NCI-H345 treated with DMSO at 0.1 percent for 48 hours (cell line): Measurements from ENCODE around the gene EXO1.

Source experiments
- DNase-seq: peaks from one replicate; lab custom pipeline; 2025; ENCODE audit not compliant: unreplicated experiment; lab: John Stamatoyannopoulos, UW

Gene EXO1

DNA sequence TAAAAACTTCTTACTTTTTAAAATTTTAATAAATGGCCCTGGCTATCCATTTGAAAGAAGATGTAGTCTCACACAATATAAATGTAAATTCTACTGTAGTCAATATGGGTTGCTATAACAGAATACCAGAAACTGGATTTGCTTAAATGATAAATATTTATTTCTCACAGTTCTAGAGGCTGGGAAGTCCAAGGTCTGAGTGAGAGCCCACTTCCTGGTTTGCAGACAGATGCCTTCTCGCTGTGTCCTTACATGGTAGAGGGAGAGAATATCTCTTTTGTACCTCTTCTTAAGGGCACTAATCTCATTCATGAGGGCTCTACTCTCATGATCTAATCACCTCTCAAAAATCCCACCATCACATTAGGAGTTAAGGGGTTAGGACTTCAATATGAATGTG, 35.2 kb downstream of the EXO1 start:
- DNase-seq = no peak

DNA sequence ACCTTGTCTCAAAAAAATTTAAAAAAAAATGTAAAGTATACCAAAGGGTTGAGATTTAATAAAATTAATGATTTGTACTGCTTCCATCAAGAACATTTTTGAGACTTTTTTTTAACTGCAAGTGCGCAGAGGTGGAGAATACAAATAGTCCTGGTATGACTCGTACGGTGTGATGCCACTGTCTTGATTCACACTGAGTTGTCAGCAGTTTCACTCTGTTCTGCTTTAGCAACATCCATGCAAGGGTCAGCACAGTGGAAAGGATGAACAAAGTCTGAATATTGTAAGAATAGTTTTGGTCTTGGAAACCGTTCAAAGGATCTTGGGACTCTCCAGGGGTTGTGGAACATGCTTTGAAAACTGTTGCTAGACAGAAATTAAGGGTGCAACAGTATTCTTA, 40.2 kb downstream of the EXO1 start:
- no peak for DNase-seq

DNA sequence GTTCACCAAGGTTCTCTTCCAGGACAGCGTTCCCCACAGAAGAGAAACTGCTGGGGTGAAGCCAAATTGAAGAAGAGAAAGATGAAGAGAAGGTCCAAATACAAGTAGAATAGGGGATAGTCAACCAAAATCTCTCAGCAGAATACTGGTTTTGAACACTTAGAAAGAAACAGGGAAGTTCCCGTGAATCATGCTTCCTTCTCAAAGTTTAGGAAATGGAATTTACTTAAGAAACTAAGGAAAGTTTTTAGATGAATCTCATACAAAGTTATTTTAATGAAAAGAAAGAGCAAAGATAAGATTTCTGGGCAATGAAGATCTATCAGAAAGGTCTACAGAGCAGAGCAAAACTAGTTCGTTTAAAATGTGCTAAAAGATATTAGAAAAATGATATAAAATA, 43.3 kb downstream of the EXO1 start:
- DNase-seq = no peak

DNA sequence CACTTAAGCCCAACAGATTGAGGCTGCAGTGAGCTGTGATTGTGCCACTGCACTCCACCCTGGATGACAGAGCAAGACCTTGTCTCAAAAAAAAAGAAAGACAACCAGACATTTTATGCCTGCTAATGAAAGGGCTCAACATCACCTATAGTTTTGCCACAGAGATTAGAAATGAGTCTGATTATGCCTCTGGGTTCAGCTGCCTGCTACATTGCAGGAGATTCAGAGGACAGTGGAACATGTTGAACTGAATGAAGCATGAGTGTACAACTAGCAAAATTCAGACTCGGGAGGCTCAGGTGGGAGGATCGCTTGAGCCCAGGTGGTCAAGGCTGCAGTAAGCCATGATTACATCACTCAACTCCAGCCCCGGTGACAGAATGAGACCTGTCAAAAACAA, 46.0 kb downstream of the EXO1 start:
- DNase-seq = no peak

DNA sequence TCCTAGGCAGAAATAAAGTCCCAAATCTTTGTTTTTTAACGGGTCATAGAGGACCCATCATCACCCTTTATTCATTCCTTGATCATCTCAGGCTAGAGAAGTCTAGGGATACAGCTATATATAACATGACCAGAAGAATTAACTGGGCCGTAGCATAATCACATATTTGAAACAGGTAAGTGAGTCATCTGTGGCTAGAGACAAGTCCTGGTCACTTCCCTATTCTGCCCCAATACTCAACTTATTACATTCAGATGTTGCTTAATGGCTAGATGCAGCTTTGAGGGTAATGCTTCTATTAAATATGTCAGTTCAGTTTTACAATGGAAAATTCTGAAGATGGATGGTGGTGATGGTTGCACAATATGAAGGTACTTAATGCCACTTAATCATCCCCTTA, 47.0 kb downstream of the EXO1 start:
- no peak for DNase-seq

DNA sequence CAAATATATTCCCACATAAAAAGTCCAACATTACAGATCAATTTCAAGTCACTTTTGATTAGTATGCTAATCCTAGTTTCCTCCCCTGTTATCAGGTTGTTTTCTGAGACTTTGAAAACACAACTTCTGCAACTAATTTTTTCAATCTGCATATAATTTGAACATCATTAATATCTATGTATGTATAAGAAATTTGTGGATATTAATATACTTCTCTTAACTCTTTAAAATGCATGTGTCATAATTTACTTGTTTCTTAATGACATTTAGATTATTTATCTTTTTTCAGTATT, 48.6 kb downstream of the EXO1 start:
- no peak for DNase-seq

DNA sequence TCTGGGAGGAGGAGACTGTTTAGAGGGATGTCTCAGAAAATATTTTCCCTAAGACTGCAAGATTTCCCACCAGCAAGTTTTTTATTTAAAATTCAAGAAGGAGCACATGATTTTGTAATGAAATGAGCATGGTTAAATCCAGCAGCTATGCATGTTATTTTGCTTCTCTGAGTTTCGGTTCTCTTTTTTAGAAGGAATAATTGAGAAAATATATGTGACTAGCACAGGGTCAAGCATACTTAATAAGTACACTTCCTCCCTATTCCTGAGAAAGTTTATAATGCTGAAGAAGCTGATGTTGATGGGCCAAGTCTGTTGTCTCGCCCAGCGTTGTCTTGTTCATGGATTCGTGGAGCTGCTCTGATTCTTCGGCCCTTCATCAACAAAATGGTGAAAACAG, 51.2 kb downstream of the EXO1 start:
- no peak for DNase-seq

DNA sequence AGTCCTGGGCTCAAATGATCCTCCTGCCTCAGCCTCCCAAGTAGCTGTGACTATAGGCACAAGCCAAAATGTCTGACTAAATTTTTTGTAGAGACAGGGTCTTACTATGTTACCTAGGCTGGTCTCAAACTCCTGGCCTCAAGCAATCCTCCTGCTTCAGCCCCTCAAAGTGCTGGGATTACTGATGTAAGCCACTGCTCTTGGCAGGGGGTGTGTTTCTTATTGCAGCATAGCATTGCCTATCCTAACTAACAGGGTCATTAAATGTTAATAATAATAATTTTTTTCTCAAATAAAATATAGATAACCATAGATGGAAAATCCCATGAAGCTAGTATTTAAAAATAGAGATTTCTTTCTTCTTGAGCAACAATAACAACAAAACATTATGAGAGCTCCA, 52.4 kb downstream of the EXO1 start:
- no peak for DNase-seq

DNA sequence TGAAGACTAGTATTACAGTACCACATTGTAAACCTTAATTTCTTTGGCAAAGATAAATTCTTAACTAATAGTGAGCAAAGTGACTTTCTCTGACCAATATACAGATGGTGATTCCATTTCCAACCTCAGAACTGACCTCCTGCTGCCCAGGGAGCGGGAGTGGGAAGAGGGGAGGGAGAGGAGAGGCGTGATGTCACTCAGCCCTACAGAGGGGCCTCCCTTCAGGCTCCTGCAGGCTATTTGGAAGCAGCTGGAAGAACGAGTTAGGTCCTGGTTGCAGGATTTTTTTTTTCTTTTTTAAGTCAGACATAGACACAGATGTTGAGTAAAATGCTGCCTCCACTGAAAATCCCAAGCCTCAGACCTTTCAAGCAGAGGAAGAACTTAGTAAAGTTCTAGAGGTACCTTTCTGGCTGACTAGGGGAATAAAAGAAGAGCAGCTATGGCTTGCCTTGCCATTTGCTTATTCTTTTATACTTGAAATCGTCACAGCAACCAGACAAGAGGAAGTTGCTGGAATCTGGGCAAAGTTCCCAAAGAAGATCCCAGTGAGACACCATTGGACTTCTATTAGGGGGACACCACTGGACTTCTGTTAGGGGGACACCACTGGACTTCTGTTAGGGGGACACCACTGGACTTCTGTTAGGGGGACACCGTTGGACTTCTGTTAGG, 54.5 kb downstream of the EXO1 start:
- DNase-seq = no peak

DNA sequence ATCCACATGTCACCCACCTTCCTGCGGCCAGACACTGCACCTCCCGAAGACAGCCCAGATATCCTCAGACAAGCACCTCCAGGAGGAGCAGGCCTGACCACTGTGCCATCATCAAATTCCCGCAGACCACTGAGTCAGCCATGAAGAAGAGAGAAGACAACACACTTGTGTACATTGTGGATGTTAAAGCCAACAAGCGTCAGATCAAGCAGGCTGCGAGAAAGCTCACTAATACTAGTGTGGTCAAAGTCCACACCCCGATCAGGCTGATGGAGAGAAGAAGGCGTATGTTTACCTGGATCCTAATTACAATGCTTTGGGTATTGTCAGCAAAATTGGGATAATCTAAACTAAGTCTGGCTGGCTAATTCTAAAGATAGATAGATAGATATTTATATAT, 68.2 kb downstream of the EXO1 start:
- DNase-seq = no peak

DNA sequence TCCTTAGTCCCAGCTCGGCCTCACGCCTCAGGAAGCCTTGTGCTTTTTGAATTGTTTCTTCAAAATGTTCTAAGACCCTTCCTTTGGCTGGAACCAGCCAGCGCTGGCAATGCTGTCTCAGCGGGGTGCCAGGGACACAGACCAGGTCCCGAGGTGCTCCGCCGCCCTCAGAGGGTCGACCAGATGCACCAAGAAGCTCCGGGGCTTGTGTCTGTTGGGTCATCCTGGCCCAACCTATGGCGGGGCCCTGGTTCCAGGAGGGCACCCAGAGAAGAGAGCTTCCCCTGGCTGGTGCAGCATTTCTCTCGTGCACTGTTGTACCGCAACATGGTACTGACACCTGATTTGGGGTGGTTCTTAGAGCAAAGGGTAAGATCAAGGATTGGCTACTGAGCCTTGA, 69.5 kb downstream of the EXO1 start:
- no peak for DNase-seq

DNA sequence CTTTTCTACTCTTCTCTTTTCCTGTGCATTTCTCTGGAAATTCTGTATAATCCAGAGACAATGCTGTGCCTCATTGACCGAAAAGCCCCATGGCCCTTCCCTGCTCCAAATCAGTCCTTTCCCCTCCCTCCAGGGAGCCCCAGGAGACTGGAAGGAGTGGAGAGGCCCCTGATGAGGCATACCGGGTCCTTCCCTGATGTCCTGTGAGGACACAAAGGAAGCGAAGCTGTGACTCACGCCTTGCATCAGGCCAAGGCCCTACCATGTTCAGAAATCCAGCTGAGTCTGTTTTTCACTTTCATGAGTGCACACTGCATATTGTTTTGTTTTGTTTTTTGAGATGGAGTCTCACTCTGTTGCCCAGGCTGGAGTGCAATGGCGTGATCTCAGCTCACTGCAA, 70.9 kb downstream of the EXO1 start:
- no peak for DNase-seq

DNA sequence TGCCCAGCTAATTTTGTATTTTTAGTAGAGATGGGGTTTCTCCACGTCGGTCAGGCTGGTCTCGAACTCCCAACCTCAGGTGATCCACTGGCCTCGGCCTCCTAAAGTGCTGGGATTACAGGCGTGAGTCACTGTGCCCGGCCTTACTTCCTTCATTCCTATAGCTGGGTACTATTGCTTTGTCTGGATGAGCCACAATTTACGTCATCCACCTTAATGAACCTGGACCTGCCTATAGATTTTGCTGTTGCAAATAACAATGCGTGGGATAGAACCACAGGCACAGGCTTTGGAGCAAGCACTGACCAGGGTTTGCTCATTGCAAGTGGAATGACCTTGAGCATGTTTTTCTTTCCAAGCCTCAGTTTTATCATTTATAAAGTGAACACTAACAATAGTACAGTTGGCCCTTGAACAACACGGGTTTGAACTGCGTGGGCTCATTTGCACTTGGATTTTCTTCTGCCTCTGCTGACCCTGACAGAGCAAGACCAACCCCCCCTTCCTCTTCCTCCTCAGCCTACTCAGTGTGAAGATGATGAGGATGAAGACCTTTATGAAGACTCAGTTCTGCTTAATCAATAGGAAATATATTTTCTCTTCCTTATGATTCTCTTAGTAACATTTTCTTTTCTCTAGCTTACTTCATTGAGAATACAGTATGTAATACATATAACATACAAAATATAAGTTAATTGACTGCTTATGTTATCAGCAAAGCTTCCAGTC, 76.2 kb downstream of the EXO1 start:
- no peak for DNase-seq

DNA sequence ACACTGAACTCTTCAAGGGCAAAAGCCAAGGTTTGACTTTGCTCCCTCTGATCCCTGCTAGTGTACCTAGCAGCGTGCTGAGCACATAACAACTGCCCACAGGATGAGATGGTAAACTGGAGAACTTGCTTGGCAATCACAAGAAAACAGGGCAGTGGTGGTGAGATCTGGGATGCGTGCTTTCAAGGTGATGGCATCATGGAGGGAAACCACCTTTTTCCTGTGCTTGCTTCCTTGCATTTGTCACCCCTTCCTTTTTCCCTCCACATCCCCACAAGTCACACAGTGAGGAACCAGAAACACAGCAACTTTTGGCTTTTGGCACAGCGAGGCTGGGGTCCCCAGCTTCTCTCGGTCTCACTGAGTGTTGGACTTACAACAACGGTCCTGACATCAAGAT, 78.1 kb downstream of the EXO1 start:
- no peak for DNase-seq

DNA sequence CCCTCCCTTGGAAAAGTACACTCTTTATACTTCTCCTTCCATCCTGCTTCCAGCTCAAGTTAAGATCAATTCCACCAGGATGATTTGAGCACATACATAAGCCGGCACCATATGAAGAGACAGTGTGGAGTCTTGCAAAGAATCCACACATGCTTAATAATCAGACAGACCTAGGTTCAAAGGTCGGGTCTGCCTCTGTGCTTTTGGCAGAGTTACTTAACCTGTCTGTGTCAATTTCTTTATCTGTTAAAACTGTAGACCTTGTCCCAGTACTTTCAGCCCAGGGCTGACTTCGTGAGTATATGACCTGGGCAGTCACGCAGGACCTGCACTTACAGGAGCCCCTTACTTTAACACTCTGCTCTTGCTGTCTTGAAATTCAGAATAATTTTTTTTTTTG, 79.3 kb downstream of the EXO1 start:
- no peak for DNase-seq

DNA sequence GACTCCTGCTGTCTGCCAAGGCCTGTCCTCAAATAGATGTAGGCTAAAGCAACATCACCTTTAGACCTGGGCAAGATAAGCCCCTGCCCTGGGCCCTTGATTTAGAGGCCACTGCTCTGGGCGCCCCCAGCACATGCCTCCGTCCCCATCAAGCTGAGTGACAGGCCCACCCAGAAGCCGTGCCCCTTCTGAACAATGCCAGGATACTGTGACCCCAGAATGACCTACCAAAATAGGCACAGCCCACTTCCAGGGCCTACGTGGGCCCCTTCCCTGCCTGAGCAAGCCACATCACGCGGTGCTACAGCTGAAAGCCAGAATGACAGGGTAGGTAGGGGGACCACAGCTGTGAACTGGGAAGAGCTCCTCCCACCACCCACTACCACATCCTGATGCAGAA, 84.8 kb downstream of the EXO1 start:
- DNase-seq = no peak

DNA sequence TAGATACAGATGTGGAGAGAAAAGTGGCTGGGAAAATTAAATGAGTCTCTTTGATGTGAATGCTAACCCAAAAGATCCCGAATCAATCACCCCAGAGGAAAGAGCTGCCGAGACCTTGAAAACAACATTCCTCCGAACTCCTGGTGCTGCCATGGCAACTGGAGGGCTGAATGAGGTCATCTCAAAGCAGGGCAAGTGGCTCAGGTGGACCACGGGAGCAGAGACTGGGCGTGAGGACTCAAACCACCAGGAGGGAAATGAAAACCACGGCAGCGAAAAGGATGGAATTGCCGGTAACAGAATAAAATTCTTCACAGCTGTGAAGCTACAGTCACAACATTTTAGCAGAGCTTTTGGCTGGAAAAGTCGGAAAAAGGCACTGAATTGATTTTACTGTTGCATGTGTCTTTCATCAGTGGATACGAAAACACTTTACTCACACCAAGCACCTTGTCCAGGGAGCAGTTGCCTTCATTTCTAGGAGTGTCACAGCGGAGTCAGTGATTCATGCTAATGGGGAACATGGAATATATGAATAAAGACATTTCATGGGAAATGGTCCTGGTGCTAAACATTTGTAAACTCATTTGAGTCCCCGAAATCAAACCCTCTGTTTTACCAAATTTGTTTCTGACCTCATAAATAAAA, 86.3 kb downstream of the EXO1 start:
- no peak for DNase-seq

DNA sequence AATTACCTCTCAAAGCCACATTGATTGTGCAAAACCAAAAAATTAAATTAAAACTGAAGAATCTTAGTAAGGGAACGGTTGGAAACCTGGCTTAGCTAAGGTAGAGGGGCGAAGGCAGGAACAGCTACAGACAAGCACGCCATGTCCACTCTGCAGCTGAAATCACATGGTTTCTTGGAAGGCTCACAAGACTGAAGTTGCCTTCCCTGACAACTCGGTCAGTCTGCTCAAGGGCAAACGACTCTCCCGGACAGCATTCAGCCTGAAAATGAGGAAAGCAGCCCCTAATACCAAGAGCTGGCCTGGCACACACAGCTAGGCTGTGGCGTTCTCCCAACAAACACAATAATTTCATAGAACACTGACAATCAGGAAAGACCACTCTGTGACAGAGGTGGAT, 86.9 kb downstream of the EXO1 start:
- DNase-seq = no peak
